Epithelial cell of esophagus (primary cell): ENCODE data around the gene TMEM229A.

Experiments used
- DNase-seq: peaks from one replicate; pipeline ENCODE4 v3.0.0; 2010; ENCODE audit warnings: low read depth
- H3K4me3 ChIP-seq: 2 replicates; pipeline ENCODE4 v1.5.1; 2011; ENCODE audit warnings: mild to moderate bottlenecking, low read length, control low read depth
- CTCF ChIP-seq: IDR thresholded peaks from 2 replicates; pipeline ENCODE4 v1.5.1; 2011; ENCODE audit warnings: low read depth, mild to moderate bottlenecking, low read length, control low read depth, inconsistent platforms; ENCODE audit not compliant: insufficient read depth; ENCODE audit errors: missing control alignments

TMEM229A gene

GRCh38 chr7:123998921-123999320 is 33.9 kb downstream of the TMEM229A start:
- no peak overlapping the region for H3K4me3 ChIP-seq
- no peak for DNase-seq
- TF ChIP-seq CTCF = no peak

- TF ChIP-seq CTCF = no peak
- no peak overlapping the region for H3K4me3 ChIP-seq
- no peak for DNase-seq
Measured at GRCh38 chr7:123996327-123996625, 36.6 kb downstream of the TMEM229A start.

- H3K4me3 ChIP-seq = no peak overlapping the region
- TF ChIP-seq CTCF = no peak
- DNase-seq = no peak
Measured at GRCh38 chr7:123995617-123996326, 37.1 kb downstream of the TMEM229A start.

- H3K4me3 ChIP-seq = no peak overlapping the region
Measured at GRCh38 chr7:123994449-123994848, 38.4 kb downstream of the TMEM229A start.

GRCh38 chr7:123993996-123994395 is 38.9 kb downstream of the TMEM229A start:
- no peak for DNase-seq
- H3K4me3 ChIP-seq = no peak overlapping the region
- TF ChIP-seq CTCF = no peak

More at GRCh38 chr7:123994449-123994848, 38.4 kb downstream of the TMEM229A start:
- no peak for TF ChIP-seq CTCF
- DNase-seq = no peak

GRCh38 chr7:123992913-123993518 is 39.9 kb downstream of the TMEM229A start:
- H3K4me3 ChIP-seq = no peak overlapping the region
- TF ChIP-seq CTCF = no peak
- DNase-seq = no peak

GRCh38 chr7:123987445-123987844 is 45.4 kb downstream of the TMEM229A start:
- no peak for TF ChIP-seq CTCF
- no peak for DNase-seq
- H3K4me3 ChIP-seq = no peak overlapping the region
